ENCODE measurements around the gene GALNT15. TPM values are rescaled to one million over a fixed set of nuclear protein-coding genes. Genes with fewer than 3 reads are reported as not detected.

GALNT15 gene
- total and polyA plus RNA-seq, 2 of the 4 experiments (the other 2 are of a cell fraction) = 12.8 to 19.7 TPM

DNA sequence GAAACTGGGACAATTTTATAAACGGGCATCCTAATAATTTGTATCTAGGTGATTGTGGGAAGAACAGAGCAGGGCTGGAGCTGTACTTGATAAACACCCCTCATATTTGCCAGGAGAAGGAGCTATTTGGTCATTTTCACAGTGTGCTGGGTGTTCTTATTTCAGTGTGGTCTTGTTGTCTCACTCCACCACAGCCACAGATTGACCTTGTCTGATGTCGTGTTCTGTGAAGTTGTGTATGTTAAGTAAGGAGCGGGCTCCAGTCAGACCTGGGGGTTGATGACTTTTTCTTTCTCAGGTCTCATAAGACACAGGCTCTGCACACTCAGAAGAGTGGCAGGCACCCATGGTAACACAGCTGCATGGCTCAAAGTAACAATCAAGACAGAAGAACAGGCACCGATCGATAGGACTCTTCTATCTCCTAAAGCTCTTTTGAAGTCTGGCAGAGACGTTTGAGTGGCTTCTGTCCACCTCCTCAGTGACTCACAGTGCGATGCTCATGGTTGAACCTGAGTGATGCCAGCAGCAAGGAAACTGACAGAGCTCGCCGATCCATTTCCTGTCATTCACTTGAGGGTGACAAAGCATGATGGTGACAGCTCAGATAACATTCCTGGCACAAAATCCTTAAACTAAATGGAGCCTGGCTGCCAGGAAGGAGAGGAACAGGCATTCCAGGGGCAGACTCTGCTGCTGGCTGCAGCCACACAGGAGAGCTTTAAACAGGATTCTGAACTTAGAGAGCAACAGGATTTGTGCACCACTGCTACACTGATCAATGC is 69.4 kb downstream of the GALNT15 start:
- H2BK5ac ChIP-seq (ENCODE audit: low read depth, low read length, poor library complexity, severe bottlenecking) = no peak overlapping the region
- peaks cover 18% of the 10 kb centered on the region for H3K4me1 ChIP-seq (ENCODE audit: control insufficient read depth, insufficient read depth, low read length)
- H3K27me3 ChIP-seq (ENCODE audit: control insufficient read depth, insufficient read depth, low read length) = no peaks in the 10 kb centered on the region
- peak overlapping the region; percentile 22; the same call in 2 of the 3 replicates for H2BK15ac ChIP-seq (ENCODE audit: low read depth, low read length)
- TF ChIP-seq NFE2L2 (IDR thresholded peaks at IDR 0.05; ENCODE audit: low read depth, low read length) (no peak), RAD21 (IDR thresholded peaks at IDR 0.05; ENCODE audit: low read length) (peak; percentile 1; the same call in 1 of the 2 replicates), SMC3 (IDR thresholded peaks at IDR 0.05; ENCODE audit: low read depth, low read length) (0 out of 2 replicates have a peak, but pooled peaks have one; percentile 11), BHLHE40 (IDR thresholded peaks at IDR 0.05; ENCODE audit: low read depth, low read length) (no peak), CTCF (conservative IDR thresholded peaks at IDR 0.05; ENCODE audit: low read depth, low read length) (no peak), POLR2A (IDR thresholded peaks at IDR 0.05; ENCODE audit: low read depth, low read length) (no peak)
- TF ChIP-seq, protein P1, sequence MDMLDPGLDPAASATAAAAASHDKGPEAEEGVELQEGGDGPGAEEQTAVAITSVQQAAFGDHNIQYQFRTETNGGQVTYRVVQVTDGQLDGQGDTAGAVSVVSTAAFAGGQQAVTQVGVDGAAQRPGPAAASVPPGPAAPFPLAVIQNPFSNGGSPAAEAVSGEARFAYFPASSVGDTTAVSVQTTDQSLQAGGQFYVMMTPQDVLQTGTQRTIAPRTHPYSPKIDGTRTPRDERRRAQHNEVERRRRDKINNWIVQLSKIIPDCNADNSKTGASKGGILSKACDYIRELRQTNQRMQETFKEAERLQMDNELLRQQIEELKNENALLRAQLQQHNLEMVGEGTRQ (IDR thresholded peaks at IDR 0.05; ENCODE audit: low read depth, low read length) = no peak
- no peak overlapping the region for H2AK9ac ChIP-seq (replicated peaks; ENCODE audit: low read depth, low read length, poor library complexity)
- peak overlapping the region; percentile 36; the same call in 1 of the 2 replicates for H3K23ac ChIP-seq (ENCODE audit: low read depth, low read length)
- H3K14ac ChIP-seq (replicated peaks; ENCODE audit: low read depth, low read length) = peak overlapping the region; percentile 65
- no peak overlapping the region for H3K27ac ChIP-seq (ENCODE audit: insufficient read depth, low read length)
- peak overlapping the region; percentile 45 for H2BK120ac ChIP-seq (ENCODE audit: low read depth, low read length)
- peak overlapping the region; percentile 32; the same call in 1 of the 2 replicates for H3K18ac ChIP-seq (ENCODE audit: low read depth, low read length)
- H4K5ac ChIP-seq (ENCODE audit: low read depth, low read length) = peak overlapping the region; percentile 19
- intact Hi-C loops (cut with micrococcal nuclease) (loop anchor here (10.0 kb wide), 1 partner anchor 609 kb away; no protein-coding TSS in a partner anchor), in situ Hi-C loops (cut with MboI; ENCODE audit: low sequenced_read_pairs) (loop anchor here (5.0 to 25.0 kb wide), 3 partner anchors 62 to 607 kb away; no protein-coding TSS in a partner anchor), dilution Hi-C loops (cut with HindIII; ENCODE audit: low sequenced_read_pairs, unreplicated experiment) (no loop called here)
- peak; percentile 51 for DNase-seq
- WGBS, 2 experiments (ENCODE audit: extremely low coverage in 2 of 2, insufficient read length in 1 of 2) = 34% methylated on average over 4 of the region's 9 CpGs; no CpG with 5 or more reads in 1 of the 2 experiments
- H4K8ac ChIP-seq (ENCODE audit: low read depth in 2 of 2, low read length in 2 of 2) = peak overlapping the region; percentile 12 to 79; a peak in 3 of 4 replicates
- CTCF ChIA-PET = interaction anchor here (1.4 kb wide), 1 partner anchor 195 kb away, joined by 6 read pairs; no protein-coding TSS in a partner anchor
- H3K9me1 ChIP-seq (ENCODE audit: insufficient read depth, low read length) = peaks cover 17% of the 10 kb centered on the region
- no peaks in the 10 kb centered on the region for H3K36me3 ChIP-seq (ENCODE audit: control insufficient read depth, insufficient read depth, low read length)
- H3K4ac ChIP-seq (ENCODE audit: low read depth, low read length) = peak overlapping the region; percentile 39
- peak overlapping the region; percentile 48 for H2BK20ac ChIP-seq (ENCODE audit: low read depth, low read length)
- H4K91ac ChIP-seq (ENCODE audit: insufficient read depth, low read depth, low read length) = peak overlapping the region; percentile 50; the same call in 1 of the 2 replicates
- H4K20me1 ChIP-seq (ENCODE audit: insufficient read depth, low read length) = no peaks in the 10 kb centered on the region
- H3K9ac ChIP-seq (ENCODE audit: low read depth, low read length) = peak overlapping the region; percentile 41; the same call in 1 of the 2 replicates
- peak overlapping the region; percentile 60 for H2AFZ ChIP-seq (replicated peaks; ENCODE audit: low read length, poor library complexity)
- H3K4me3 ChIP-seq (ENCODE audit: insufficient read depth, low read depth, low read length) = no peak overlapping the region
- peak overlapping the region; percentile 32; the same call in 1 of the 2 replicates for H2AK5ac ChIP-seq (ENCODE audit: low read depth, low read length)
- 0 out of 2 replicates have a peak overlapping the region, but pooled peaks have one; percentile 19 for H3K56ac ChIP-seq (ENCODE audit: extremely low read depth, insufficient read depth, low read length)
- H3K4me2 ChIP-seq (ENCODE audit: low read depth, low read length) = no peak overlapping the region; the same call in 1 of the 2 replicates
- peak; percentile 36 for ATAC-seq (ENCODE audit: low read depth)
- H3K9me3 ChIP-seq (ENCODE audit: control insufficient read depth, insufficient read depth, low read length) = no peaks in the 10 kb centered on the region
- no peaks in the 10 kb centered on the region for H3K79me1 ChIP-seq (ENCODE audit: low read depth in 1 of 2, low read length in 2 of 2)
- POLR2A ChIA-PET (ENCODE audit: unreplicated experiment) = interaction anchor here (0.6 kb wide), 1 partner anchor 261 kb away, joined by 5 read pairs; no protein-coding TSS in a partner anchor
- no TSS peak for BruUV-seq (replicated peaks)
